Transverse colon (tissue), 3 donors: Measurements from ENCODE around the gene GOT1.

Experiments used
- POLR2A ChIP-seq: fragments of 450-650 bp; IDR thresholded peaks from one replicate; pipeline ENCODE4 v1.6.1; 2016; ENCODE audit warnings: antibody characterized with exemption, mild to moderate bottlenecking, moderate library complexity
- TF ChIP-seq, protein P1 (sequence below), 5 experiments: fragments of 200-600 bp in 3 of 5; fragments of 450-650 bp in 2 of 5; sonication (generic) in 3 of 5; IDR thresholded peaks; 1 replicate in 2 of 5; 2 replicates in 3 of 5; pipeline ENCODE4 v1.5.1; 2016 to 2017; ENCODE audit warnings: antibody characterized with exemption in 5 of 5, inconsistent platforms in 3 of 5, mild to moderate bottlenecking in 2 of 5, moderate library complexity in 1 of 5

DNA sequence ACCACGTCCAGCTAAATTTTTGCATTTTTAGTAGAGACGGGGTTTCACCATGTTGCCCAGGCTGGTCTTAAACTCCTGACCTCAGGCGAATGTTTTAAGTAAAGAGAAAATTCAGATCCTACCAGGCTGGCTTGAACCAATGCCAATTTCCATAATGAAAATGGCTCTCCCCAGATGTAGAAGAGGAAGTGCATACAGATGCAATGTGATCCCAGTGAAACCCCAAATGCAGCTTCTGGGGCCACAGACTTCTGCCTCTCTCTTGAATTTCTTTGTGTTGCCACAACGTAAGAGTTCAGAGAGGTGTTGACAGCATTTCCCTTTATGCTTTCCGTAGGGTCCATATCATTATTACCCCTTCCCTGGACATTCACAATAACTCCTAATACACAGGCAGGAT lies 29.6 kb upstream of the GOT1 start:
- TF ChIP-seq, protein P1, sequence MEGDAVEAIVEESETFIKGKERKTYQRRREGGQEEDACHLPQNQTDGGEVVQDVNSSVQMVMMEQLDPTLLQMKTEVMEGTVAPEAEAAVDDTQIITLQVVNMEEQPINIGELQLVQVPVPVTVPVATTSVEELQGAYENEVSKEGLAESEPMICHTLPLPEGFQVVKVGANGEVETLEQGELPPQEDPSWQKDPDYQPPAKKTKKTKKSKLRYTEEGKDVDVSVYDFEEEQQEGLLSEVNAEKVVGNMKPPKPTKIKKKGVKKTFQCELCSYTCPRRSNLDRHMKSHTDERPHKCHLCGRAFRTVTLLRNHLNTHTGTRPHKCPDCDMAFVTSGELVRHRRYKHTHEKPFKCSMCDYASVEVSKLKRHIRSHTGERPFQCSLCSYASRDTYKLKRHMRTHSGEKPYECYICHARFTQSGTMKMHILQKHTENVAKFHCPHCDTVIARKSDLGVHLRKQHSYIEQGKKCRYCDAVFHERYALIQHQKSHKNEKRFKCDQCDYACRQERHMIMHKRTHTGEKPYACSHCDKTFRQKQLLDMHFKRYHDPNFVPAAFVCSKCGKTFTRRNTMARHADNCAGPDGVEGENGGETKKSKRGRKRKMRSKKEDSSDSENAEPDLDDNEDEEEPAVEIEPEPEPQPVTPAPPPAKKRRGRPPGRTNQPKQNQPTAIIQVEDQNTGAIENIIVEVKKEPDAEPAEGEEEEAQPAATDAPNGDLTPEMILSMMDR (IDR thresholded peaks at IDR 0.05): no peak
- TF ChIP-seq POLR2A: no peak
